HCT116 (cell line): ENCODE data around the gene SLC34A3. TPM values are rescaled to one million over a fixed set of nuclear protein-coding genes. Genes with fewer than 3 reads are reported as not detected.

Source experiments
- ATAC-seq: fragments of 200-7000 bp; cut with Tn5 transposase; 2 replicates; pipeline ENCODE4 v1.9.1; 2020; ENCODE audit warnings: mild to moderate bottlenecking, moderate library complexity
- BruUV-seq: library from RNA; stranded (reverse); fragments of 400-500 nt; replicated peaks from 2 replicates; lab custom pipeline; 2021; lab: Mats Ljungman, UMichigan
- CTCF ChIA-PET: fragments of 300-600 bp; sonication (Branson Sonifier 250); formaldehyde crosslinking; loops from one replicate; lab custom pipeline; 2021; ENCODE audit warnings: antibody characterized with exemption; lab: Charles Lee
- POLR2A ChIA-PET: fragments of 300-600, 350-600 bp; sonication (Branson Sonifier 250); formaldehyde crosslinking; loops from one replicate; lab custom pipeline; 2021; ENCODE audit warnings: antibody characterized with exemption; lab: Charles Lee
- RAD21 ChIA-PET, 2 experiments: fragments of 300-600 bp; sonication (Branson Sonifier 250); formaldehyde crosslinking; loops; one replicate each; lab custom pipeline; 2023; ENCODE audit warnings: low total read pairs in 2 of 2; ENCODE audit not compliant: uncharacterized antibody in 2 of 2, unreplicated experiment in 2 of 2, low non-redundant PET in 1 of 2; lab: Charles Lee
- DNase-seq: peaks from one replicate; pipeline ENCODE4 v3.0.0-alpha.2; 2010; ENCODE audit warnings: low read depth, low spot score
- H2AFZ ChIP-seq: fragments of 200-600 bp; shearing (Covaris generic), sonication (generic); 2 replicates; pipeline ENCODE4 v1.6.1; 2017; ENCODE audit warnings: low read depth, mixed run types, mixed read lengths, antibody characterized with exemption, low read length; ENCODE audit not compliant: poor library complexity, severe bottlenecking
- H3K27ac ChIP-seq: 2 replicates; pipeline ENCODE4 v1.5.1; 2012; ENCODE audit warnings: low read depth, low read length
- H3K27me3 ChIP-seq: fragments of 200-600 bp; sonication (generic); 2 replicates; pipeline ENCODE4 v1.6.1; 2016; ENCODE audit warnings: mixed run types, low read length, mixed read lengths; ENCODE audit not compliant: insufficient read depth
- H3K36me3 ChIP-seq, 2 experiments: fragments of 200-500 bp in 1 of 2; fragments of 200-600 bp in 1 of 2; sonication (Bioruptor generic) in 1 of 2; sonication (generic) in 1 of 2; 2 replicates each; pipeline versions ENCODE4 v1.5.1 to v1.6.1; 2014 to 2016; ENCODE audit warnings: low read length in 2 of 2, inconsistent platforms in 1 of 2, mixed read lengths in 1 of 2, mixed run types in 1 of 2; ENCODE audit not compliant: insufficient read depth in 2 of 2, control insufficient read depth in 1 of 2
- H3K4me1 ChIP-seq, 2 experiments: fragments of 200-600 bp in 1 of 2; sonication (generic) in 1 of 2; 2 replicates each; pipeline versions ENCODE4 v1.5.1 to v1.6.1; 2012 to 2017; ENCODE audit warnings: low read length in 2 of 2, inconsistent platforms in 1 of 2, mild to moderate bottlenecking in 1 of 2, mixed read lengths in 1 of 2, mixed run types in 1 of 2, moderate library complexity in 1 of 2; ENCODE audit not compliant: insufficient read depth in 2 of 2, control insufficient read depth in 1 of 2
- H3K4me2 ChIP-seq: fragments of 200-600 bp; sonication (generic); 2 replicates; pipeline ENCODE4 v1.6.1; 2017; ENCODE audit warnings: mixed run types, low read length, mixed read lengths
- H3K4me3 ChIP-seq, 2 experiments: fragments of 200-600 bp in 1 of 2; sonication (generic) in 1 of 2; replicated peaks in 1 of 2; 2 replicates each; pipeline ENCODE4 v1.5.1; 2011 to 2016; ENCODE audit warnings: low read length in 2 of 2, control low read depth in 1 of 2, low read depth in 1 of 2, mild to moderate bottlenecking in 1 of 2, mixed read lengths in 1 of 2, mixed run types in 1 of 2
- H3K79me2 ChIP-seq: fragments of 200-600 bp; sonication (generic); 2 replicates; pipeline ENCODE4 v1.6.1; 2017; ENCODE audit warnings: mild to moderate bottlenecking, mixed run types, low read length, moderate library complexity, mixed read lengths; ENCODE audit not compliant: insufficient read depth
- H3K9ac ChIP-seq: fragments of 200-600 bp; sonication (generic); 2 replicates; pipeline ENCODE4 v1.6.1; 2016; ENCODE audit warnings: low read length, mixed read lengths
- H3K9me2 ChIP-seq: fragments of 200-600 bp; sonication (generic), shearing (Covaris generic); 2 replicates; pipeline ENCODE4 v1.6.1; 2017; ENCODE audit warnings: mixed run types, mild to moderate bottlenecking, moderate library complexity; ENCODE audit not compliant: insufficient read depth
- H3K9me3 ChIP-seq, 2 experiments: fragments of 200-500 bp in 1 of 2; fragments of 200-600 bp in 1 of 2; sonication (Bioruptor generic) in 1 of 2; sonication (generic) in 1 of 2; 2 replicates each; pipeline ENCODE4 v1.6.1; 2014 to 2017; ENCODE audit warnings: low read length in 2 of 2, mixed read lengths in 2 of 2, inconsistent platforms in 1 of 2, low read depth in 1 of 2, mild to moderate bottlenecking in 1 of 2, mixed run types in 1 of 2, moderate library complexity in 1 of 2; ENCODE audit not compliant: control insufficient read depth in 1 of 2, insufficient read depth in 1 of 2
- H4K20me1 ChIP-seq: fragments of 200-600 bp; sonication (generic), shearing (Covaris generic); 2 replicates; pipeline ENCODE4 v1.6.1; 2017; ENCODE audit warnings: mixed run types, mild to moderate bottlenecking, moderate library complexity; ENCODE audit not compliant: insufficient read depth
- CBX3 ChIP-seq: IDR thresholded peaks from 2 replicates; pipeline ENCODE4 v1.6.1; 2012; ENCODE audit warnings: low read depth
- FOSL1 ChIP-seq: IDR thresholded peaks from 2 replicates; pipeline ENCODE4 v1.6.1; 2012; ENCODE audit warnings: low read depth
- RAD21 ChIP-seq: IDR thresholded peaks from 2 replicates; pipeline ENCODE4 v1.6.1; 2012; ENCODE audit warnings: low read depth, mild to moderate bottlenecking
- SP1 ChIP-seq: IDR thresholded peaks from 2 replicates; pipeline ENCODE4 v1.6.1; 2012; ENCODE audit warnings: low read depth
- ZNF274 ChIP-seq: fragments of 200-500 bp; sonication (Bioruptor generic); IDR thresholded peaks from 2 replicates; pipeline ENCODE4 v1.6.1; 2014; ENCODE audit warnings: mild to moderate bottlenecking, low read depth, low read length, inconsistent platforms
- intact Hi-C: fragments of 100-400 bp; cut with micrococcal nuclease; formaldehyde crosslinking; loops from 2 replicates; pipeline ENCODE4 v1.10.0; 2022
- total RNA-seq: library from RNA; stranded (reverse); gene quantifications from one replicate; pipeline ENCODE4 v1.2.1, GENCODE V29; 2021; ENCODE audit not compliant: unreplicated experiment
- TF ChIP-seq, protein P1 (sequence below), 3 experiments: fragments of 200-600 bp in 1 of 3; sonication (generic) in 1 of 3; IDR thresholded peaks in 2 of 3; conservative IDR thresholded peaks in 1 of 3; 2 replicates each; pipeline ENCODE4 v1.5.1; 2012 to 2017; ENCODE audit warnings: low read depth in 2 of 3, low read length in 2 of 3, antibody characterized with exemption in 1 of 3, borderline replicate concordance in 1 of 3, control low read depth in 1 of 3, mild to moderate bottlenecking in 1 of 3, mixed read lengths in 1 of 3, mixed run types in 1 of 3, moderate library complexity in 1 of 3; ENCODE audit not compliant: insufficient read depth in 1 of 3
- TF ChIP-seq, protein P2 (sequence below): IDR thresholded peaks from 2 replicates; pipeline ENCODE4 v1.6.1; 2012
- TF ChIP-seq, protein P3 (sequence below): IDR thresholded peaks from 2 replicates; pipeline ENCODE4 v1.6.1; 2012; ENCODE audit warnings: low read depth

Gene SLC34A3
- total RNA-seq, 1 experiment from 2014 or later, result 0.15 TPM

DNA sequence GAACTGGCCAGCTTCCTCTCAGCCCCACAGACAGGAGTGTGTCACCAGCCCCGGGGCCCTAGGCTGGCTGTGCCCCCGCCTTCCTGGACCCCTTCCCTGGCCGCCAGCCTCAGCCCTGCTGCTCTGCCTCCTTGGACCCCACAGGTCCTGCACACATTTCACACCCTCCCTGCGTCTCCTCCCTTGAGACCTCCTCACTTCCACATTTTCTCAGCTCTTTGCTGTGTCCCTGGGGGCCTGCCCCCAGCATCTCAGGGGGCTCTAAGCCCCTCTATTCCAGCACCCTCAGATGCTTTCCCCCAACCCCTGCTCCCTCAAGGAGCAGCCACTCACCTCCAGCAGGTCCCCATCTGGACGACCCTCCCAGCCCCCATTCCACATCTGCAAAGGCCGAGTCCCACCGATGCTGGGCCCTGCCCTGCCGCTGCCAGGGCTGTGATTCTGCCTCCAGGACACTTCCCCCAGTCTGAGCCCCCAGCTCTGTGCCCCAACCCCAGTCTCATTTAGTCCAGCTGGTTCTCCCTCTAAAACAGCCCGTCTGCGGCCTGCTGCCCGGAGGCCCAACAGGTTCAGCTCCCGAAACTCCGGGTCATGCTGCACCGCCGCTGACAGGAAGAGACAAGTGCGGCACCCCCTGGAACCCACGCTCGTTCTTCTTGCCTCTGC is 4.2 kb downstream of the SLC34A3 start (continued):
- TF ChIP-seq, protein P1, sequence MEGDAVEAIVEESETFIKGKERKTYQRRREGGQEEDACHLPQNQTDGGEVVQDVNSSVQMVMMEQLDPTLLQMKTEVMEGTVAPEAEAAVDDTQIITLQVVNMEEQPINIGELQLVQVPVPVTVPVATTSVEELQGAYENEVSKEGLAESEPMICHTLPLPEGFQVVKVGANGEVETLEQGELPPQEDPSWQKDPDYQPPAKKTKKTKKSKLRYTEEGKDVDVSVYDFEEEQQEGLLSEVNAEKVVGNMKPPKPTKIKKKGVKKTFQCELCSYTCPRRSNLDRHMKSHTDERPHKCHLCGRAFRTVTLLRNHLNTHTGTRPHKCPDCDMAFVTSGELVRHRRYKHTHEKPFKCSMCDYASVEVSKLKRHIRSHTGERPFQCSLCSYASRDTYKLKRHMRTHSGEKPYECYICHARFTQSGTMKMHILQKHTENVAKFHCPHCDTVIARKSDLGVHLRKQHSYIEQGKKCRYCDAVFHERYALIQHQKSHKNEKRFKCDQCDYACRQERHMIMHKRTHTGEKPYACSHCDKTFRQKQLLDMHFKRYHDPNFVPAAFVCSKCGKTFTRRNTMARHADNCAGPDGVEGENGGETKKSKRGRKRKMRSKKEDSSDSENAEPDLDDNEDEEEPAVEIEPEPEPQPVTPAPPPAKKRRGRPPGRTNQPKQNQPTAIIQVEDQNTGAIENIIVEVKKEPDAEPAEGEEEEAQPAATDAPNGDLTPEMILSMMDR (IDR thresholded peaks at IDR 0.05 in 2 of 3, conservative IDR thresholded peaks at IDR 0.05 in 1 of 3; ENCODE audit: borderline replicate concordance in 1 of 3, insufficient read depth in 1 of 3, low read depth in 2 of 3, low read length in 2 of 3), result no peak
- TF ChIP-seq SP1 (no peak), RAD21 (no peak)
- TF ChIP-seq, all 23 proteins: peak for 0

DNA sequence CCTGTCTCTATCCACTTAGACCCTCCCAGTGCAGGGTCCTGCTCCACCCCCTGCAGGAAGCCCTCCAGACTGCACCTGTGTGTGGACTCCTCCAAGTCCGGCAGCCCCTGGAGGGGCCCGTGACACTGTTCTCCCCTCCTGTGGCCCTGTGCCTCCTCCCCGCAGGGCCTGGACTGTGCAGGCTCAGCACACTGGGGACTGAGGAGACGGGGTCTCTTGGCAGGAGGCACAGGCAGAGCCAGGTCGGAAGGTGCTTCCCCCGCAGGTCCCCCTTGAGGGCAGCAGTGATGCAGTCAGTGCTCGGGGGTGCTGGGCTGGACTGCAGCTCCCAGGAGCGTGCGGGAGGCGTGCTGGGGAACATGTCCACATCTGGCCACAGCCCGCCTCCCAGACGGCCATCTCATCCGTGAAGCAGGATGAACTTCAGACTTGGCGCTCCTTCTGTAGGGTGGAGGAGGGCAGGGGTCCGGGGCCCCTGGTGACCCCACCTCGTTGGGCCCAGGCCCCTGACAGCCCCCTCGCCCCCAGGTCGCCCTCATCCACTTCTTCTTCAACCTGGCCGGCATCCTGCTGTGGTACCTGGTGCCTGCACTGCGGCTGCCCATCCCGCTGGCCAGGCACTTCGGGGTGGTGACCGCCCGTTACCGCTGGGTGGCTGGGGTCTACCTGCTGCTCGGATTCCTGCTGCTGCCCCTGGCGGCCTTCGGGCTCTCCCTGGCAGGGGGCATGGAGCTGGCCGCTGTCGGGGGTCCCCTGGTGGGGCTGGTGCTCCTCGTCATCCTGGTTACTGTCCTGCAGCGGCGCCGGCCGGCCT is 4.9 kb downstream of the SLC34A3 start:
- H3K4me2 ChIP-seq, result peak overlapping the region; percentile 79; the same call in 1 of the 2 replicates
- no peak overlapping the region for H3K4me3 ChIP-seq
- CTCF ChIA-PET, result interaction anchor here (1.0 to 2.8 kb wide), 10 partner anchors 9 to 189 kb away, joined by 3 to 43 read pairs (median 8); partner anchors contain the start of genes ANAPC2, CYSRT1, NPDC1 and RNF224
- H3K9ac ChIP-seq, result no peak overlapping the region
- peaks cover 15% of the 10 kb centered on the region for H3K79me2 ChIP-seq
- peaks cover 23 to 39% of the 10 kb centered on the region in 2 experiments for H3K4me1 ChIP-seq
- DNase-seq (no peak), ATAC-seq (no peak)
- POLR2A ChIA-PET, result interaction anchor here (1.0 to 1.3 kb wide), 3 partner anchors 8 to 149 kb away, joined by 3 to 4 read pairs (median 4); partner anchors contain the start of genes MAN1B1 and RNF224
- no peak overlapping the region for H2AFZ ChIP-seq
- TF ChIP-seq FOSL1 (no peak), ZNF274 (no peak), CBX3 (no peak)
- TF ChIP-seq, protein P2, sequence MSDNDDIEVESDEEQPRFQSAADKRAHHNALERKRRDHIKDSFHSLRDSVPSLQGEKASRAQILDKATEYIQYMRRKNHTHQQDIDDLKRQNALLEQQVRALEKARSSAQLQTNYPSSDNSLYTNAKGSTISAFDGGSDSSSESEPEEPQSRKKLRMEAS, result no peak
- TF ChIP-seq, protein P3, sequence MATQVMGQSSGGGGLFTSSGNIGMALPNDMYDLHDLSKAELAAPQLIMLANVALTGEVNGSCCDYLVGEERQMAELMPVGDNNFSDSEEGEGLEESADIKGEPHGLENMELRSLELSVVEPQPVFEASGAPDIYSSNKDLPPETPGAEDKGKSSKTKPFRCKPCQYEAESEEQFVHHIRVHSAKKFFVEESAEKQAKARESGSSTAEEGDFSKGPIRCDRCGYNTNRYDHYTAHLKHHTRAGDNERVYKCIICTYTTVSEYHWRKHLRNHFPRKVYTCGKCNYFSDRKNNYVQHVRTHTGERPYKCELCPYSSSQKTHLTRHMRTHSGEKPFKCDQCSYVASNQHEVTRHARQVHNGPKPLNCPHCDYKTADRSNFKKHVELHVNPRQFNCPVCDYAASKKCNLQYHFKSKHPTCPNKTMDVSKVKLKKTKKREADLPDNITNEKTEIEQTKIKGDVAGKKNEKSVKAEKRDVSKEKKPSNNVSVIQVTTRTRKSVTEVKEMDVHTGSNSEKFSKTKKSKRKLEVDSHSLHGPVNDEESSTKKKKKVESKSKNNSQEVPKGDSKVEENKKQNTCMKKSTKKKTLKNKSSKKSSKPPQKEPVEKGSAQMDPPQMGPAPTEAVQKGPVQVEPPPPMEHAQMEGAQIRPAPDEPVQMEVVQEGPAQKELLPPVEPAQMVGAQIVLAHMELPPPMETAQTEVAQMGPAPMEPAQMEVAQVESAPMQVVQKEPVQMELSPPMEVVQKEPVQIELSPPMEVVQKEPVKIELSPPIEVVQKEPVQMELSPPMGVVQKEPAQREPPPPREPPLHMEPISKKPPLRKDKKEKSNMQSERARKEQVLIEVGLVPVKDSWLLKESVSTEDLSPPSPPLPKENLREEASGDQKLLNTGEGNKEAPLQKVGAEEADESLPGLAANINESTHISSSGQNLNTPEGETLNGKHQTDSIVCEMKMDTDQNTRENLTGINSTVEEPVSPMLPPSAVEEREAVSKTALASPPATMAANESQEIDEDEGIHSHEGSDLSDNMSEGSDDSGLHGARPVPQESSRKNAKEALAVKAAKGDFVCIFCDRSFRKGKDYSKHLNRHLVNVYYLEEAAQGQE, result no peak
- no peaks in the 10 kb centered on the region for H3K9me3 ChIP-seq
- H3K36me3 ChIP-seq, result no peaks in the 10 kb centered on the region
- no peak overlapping the region for H3K27ac ChIP-seq
- no TSS peak for BruUV-seq
- RAD21 ChIA-PET, result no interaction called here
- H4K20me1 ChIP-seq, result no peaks in the 10 kb centered on the region
- H3K27me3 ChIP-seq, result no peaks in the 10 kb centered on the region
- no peaks in the 10 kb centered on the region for H3K9me2 ChIP-seq
- intact Hi-C loops, result no loop called here
